GM21447 (cell line): Measurements from ENCODE around the gene SPECC1L.
"Not testable (repeated sequence)": the region's sequence is repeated elsewhere in the genome, so short reads cannot be mapped to it uniquely, and the experiment has no call there.

Experiments used
- ATAC-seq: cut with Tn5 transposase; IDR thresholded peaks from one replicate; pipeline ENCODE4 v1.9.1; 2021; ENCODE audit not compliant: unreplicated experiment

Gene SPECC1L, protein sequence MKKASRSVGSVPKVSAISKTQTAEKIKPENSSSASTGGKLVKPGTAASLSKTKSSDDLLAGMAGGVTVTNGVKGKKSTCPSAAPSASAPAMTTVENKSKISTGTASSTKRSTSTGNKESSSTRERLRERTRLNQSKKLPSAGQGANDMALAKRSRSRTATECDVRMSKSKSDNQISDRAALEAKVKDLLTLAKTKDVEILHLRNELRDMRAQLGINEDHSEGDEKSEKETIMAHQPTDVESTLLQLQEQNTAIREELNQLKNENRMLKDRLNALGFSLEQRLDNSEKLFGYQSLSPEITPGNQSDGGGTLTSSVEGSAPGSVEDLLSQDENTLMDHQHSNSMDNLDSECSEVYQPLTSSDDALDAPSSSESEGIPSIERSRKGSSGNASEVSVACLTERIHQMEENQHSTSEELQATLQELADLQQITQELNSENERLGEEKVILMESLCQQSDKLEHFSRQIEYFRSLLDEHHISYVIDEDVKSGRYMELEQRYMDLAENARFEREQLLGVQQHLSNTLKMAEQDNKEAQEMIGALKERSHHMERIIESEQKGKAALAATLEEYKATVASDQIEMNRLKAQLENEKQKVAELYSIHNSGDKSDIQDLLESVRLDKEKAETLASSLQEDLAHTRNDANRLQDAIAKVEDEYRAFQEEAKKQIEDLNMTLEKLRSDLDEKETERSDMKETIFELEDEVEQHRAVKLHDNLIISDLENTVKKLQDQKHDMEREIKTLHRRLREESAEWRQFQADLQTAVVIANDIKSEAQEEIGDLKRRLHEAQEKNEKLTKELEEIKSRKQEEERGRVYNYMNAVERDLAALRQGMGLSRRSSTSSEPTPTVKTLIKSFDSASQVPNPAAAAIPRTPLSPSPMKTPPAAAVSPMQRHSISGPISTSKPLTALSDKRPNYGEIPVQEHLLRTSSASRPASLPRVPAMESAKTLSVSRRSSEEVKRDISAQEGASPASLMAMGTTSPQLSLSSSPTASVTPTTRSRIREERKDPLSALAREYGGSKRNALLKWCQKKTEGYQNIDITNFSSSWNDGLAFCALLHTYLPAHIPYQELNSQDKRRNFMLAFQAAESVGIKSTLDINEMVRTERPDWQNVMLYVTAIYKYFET

DNA sequence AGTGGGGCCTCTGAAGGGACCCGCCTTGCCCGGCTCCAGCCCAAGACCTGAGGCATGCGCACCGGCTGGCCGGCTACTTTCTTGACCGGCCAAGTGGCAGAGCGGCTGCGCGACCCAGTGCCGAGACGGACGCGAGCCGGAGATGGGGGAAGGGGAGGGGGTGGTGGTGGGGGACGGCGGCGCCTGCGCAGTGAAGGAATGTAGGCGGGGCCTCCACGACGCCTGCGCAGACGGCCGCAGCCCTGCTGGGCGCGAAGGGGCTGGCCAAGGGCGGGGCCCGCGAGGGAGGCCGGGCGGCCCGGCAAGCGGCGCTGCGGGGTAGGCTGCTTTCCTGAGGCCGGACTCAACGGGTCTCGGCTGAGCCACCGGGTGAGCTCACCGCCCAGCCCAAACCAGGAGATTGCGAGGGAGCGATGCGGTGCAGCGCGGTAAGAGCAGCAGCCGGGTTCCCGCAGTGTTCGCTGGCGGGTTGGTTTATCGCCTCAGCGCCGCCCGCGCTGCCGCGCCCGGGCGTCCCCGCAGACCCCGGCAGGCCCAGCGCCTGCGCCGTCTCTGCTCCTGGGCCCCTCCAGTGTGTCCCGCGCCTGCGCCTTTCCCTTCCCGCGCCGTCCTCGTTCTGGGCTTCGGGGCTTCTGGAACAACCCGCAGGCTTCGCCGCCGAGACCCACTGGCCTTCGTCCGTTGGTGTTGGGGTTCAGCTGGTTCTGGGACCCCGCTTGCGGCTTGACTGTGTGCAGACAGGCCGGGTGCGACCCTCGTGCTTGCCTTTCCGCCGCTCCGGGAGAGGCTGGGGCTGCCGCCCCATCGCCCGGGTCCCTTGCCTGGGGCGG, at the start of gene SPECC1L:
Gene SPECC1L (plus strand): TSS at position 276 of the 830 bp plus-strand sequence. CDS start 31,401 bp downstream, outside the sequence.
- ATAC-seq: peak; percentile 73

DNA sequence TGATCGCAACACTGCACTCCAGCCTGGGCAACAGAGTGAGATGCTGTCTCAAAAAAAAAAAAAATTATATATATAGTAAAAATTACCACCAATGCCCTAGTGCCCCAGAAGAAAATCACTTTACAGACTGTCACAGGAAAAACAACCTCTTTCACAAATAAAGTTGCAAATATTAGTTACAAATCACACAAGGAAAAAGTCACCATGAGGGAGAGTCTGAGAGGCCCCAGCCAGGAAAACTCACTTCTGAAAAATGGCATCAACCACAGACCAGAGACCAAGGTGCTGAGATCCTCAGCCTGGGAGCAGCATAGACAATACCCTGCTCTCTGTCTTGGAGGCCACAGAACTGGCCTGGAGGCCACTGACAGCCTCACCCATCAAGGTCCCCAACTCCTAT, 46.2 kb upstream of the SPECC1L start:
- ATAC-seq: no peak

DNA sequence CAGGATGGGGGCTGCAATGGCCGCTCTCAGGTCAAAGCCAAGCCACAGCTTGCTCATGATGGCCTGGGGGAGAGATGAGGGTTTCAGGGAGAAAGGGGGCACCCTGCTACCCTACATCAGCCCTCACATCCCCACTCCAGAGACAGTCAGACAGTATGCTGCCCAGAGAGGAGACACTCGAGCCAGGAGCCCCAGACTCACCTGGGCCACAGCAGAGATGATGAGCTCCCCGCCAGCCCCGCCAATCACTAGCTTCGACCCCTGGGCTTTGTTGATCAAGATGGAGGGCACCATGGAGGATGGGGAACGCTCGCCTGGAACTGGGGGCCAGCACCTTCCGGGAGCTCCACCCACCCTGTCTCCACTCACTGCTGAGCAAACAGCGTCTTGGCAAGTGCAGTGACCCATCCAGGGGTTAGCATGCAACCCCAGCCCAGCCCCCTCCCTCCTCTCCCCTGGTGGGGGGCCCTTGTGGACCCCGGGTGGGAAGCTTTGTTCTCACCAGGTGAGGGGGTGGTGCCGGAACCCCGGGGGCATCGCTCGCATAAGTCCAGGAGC, 45.5 kb upstream of the SPECC1L start:
- no peak for ATAC-seq

DNA sequence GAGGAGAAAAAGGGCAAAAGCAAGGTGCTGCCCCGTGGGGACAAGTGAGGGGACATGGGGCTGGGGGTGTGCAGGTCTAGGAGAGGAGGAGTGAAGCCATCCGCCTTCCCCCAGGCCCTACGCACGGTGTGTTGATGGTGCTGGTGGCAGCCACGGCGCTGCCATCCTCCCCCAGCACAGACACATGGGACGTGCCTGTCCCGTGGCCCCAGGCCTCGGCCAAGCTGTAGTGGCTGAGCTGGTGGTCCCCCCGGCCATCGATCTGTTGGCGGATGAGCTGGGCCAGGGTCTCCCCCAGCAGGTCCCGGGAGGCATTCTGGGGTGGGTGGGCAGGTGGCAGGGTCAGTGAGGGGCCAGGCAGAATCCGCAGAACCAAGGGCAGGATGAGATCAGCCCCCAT, 44.7 kb upstream of the SPECC1L start:
- ATAC-seq: no peak

DNA sequence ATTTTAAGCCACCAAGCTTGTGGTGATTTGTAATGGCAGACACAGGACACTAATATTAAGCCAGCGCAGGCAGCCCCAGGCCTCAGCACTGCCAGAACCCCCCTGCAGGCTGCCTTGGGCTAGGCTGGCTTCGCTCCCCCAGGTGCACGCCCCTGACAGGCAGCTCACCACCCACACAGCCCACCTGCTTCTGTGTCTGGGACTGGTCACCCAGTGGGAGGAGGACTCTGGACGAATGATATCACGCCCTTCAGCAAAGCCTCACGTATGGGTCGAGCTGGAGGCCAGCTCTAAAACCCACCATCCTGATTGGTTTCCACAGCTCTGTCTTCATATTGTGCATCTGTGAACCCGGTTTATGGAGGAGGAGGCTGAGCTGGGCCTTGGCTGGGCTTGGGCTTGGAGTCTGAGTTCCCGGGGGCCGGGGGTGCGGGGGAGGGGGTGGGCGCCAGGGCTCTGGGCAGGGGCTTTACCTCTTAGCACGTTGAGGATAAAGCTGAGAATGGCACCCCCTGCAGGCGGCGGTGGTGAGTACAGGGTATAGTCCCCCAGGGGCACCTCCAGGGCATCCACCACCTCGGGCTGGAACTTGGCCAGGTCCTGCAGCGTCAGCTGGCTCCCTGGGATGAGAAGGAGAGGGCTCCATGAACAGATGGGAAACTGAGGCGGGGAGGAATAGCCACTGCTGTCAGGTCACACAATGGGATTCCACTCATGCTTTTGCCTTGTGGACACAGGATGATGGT, 39.5 kb upstream of the SPECC1L start:
- ATAC-seq: no peak

DNA sequence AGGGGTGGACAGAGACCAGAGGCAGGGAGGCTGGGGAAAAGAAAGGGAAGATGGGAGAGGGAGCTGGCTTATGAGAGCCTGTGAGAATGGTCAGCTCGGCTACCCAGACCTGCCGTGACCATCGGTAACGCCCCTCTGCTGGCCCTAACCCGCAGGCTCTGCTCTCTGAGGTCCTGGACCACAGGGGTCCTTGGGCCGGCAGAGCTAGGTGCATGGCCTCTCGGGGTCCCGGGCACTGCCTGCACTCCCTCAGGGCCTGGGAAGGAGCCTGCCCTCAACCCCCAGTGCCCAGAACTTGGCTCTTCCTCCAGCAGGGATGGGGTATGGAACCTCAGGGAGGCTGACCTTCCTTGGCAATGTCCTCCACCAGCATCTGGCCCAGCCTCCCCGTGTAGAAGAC, 38.9 kb upstream of the SPECC1L start:
- ATAC-seq: no peak

DNA sequence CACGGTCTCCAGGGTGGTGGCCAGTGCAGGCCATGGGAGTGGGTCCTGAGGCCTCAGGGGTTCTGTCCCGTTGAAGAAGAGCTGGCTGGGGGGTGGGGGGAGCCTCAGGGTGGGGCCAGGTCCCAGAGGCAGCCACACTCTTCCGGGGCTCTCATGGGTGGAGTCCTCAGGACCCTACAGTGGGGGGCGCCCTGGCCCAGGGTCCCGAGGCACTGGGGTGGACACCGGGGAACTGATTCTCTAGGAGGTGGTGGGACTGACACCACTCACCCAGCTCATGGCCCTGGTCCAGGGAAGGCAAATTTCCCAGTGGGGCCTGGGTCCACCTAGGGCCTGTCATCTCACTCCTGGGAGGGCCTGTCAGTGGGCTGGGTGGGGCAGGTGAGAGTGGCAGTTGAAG, 38.5 kb upstream of the SPECC1L start:
- no peak for ATAC-seq

DNA sequence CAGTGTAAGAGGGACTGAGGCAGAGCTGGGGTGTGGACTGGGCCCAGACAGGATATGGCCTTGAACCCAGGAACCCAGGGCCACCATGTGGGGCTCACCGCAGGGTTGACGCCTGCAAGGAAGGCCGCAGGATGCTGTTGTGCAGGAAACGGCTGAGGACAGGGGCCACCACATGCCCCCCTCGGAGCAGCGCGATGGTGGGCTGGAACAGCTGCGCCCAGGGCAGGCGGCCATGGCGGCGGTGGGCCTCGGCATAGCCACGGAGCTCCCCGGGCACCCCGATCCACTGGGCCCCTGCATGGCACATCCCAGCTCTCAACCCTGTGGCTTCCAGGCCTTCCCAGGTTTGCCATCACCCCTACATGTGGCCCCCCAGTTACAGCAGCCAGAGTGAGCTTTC, 37.9 kb upstream of the SPECC1L start:
- no peak for ATAC-seq

DNA sequence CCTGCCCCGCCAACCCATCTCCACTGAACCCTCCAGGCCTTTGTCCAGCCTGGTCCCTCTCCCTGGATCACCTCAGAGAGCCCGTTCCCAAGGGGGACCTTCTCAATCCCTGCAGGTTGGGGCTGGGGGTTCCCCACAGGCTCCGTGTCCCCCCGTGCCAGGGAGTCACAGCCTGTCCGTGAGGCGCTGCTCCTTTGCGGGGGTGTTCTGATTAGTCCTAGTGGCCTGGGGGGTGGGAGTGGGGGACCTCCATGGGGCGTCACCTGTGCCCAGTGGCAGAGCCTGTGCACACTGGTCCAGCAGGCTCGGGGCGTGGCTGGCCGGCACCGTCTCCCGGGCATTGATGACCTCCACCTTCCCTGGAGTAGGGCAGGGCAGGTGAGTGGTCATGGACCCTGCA, 37.4 kb upstream of the SPECC1L start:
- ATAC-seq: no peak

DNA sequence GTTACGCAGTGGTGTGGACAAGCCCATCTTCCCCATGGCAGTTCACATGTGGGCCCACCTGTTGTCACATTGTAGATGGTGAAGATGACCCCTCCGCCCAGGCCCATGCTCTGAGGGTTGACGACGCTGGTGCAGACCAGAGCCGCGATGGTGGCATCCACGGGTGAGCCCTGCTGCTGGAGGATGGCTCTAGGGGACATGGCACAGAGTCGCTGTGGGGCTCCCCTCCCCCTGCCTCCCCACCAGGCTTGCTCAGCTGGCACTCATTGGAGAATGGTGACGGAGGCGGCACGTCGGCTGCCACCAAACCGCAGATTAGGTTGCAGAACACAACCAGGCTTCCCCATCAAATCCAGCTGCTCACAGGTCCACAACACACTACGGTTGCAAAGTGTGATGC, 36.8 kb upstream of the SPECC1L start:
- ATAC-seq: no peak

DNA sequence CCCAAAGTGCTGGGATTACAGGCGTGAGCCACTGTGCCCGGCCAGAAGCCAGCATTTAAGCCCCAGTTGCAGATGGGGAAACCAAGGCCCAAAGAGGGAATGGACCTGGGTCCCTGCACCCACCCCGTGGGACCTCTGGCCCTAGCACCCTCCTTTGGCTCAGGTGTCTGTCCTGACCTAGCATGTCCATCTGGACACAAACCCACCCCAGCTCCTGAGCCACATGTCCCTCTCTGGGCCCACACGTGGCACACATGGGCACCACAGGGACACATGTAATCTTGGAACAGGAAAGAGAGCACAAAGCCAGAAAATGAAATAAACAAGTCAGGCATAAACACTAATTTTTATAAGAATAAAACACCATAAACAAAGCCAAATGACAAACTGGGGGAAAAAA, 35.3 kb upstream of the SPECC1L start:
- ATAC-seq: no peak

DNA sequence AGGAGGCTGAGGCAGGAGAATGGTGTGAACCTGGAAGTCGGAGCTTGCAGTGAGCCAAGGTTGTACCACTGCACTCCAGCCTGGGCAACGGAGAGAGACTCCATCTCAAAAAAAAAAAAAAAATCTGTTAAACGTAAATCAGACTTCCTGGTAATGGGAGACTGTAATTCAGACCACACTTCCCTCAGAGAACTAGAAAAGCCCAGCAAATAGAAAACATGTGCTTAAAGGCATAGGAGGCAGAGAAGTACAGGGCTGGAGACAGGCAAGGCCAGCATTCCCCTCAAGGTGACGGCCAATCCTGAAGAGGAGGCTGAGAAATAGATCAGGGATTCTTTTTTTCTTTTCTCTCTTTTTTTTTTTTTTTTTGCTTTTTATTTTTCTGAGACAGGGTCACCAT, 34.0 kb upstream of the SPECC1L start:
- no peak for ATAC-seq

DNA sequence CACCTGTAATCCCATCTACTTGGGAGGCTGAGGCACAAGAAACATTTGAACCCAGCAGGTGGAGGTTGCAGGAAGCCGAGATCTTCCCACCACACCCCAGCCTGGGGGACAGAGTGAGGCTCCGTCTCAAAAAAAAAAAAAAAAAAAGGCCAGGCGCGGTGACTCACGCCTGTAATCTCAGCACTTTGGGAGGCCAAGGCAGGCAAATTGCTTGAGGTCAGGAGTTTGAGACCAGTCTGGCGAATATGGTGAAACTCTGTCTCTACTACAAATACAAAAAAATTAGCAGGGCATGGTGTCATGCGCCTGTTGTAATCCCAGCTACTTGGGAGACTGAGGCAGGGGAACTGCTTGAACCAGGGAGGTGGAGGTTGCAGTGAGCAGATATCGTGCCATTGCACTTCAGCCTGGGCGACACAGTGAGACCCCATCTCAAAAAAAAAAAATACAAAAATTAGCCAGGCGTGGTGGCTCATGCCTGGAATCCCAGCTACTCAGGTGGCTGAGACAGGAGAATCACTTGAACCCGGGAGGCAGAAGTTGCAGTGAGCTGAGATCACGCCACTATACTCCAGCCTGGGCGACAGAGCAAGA, 32.4 kb upstream of the SPECC1L start:
- not testable (repeated sequence) for ATAC-seq

DNA sequence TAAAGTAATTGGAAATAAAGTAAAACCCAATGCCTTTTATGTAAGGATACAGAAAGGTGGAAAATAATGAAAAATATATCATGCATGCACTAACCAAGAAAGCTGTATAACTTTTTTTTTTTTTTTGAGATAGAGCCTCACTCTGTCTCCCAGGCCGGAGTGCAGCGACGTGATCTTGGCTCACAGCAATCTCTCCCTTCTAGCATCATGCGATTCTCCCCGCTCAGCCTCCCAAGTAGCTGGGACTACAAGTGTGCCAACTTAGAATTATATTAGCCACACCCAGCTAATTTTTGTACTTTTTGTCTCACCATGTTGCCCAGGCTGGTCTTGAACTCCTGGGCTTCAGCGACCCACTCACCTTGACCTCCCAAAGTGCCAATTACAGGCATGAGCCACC, 30.2 kb upstream of the SPECC1L start:
- ATAC-seq: no peak

DNA sequence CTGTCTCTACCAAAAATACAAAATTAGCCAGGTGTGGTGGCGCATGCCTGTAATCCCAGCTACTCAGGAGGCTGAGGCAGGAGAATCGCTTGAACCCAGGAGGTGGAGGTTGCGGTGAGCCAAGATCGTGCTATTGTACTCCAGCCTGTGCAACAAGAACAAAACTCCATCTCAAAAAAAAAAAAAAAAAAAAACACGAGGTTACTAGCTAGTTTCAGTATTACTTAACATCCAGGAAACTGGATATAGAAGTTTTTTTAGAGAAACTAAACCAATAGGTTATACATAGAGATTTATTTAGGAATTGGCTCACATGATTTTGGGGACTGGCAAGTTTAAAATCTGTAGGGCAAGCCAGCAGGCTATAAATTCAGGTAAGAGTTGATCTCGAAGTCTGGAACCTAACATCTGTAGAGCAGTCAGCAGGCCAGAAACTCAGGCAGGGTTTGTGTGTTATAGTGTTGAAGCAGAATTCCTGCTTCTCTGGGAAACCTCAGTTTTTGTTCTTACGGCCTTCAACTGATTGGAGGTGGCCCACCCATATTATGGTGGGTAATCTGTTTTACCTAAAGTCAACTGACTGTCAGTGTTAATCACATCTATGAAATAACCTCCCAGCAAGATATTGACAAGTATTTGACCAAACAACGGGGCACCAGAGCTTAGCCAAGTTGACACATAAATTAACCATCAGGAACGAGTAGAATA, 29.5 kb upstream of the SPECC1L start:
- ATAC-seq: not testable (repeated sequence)

DNA sequence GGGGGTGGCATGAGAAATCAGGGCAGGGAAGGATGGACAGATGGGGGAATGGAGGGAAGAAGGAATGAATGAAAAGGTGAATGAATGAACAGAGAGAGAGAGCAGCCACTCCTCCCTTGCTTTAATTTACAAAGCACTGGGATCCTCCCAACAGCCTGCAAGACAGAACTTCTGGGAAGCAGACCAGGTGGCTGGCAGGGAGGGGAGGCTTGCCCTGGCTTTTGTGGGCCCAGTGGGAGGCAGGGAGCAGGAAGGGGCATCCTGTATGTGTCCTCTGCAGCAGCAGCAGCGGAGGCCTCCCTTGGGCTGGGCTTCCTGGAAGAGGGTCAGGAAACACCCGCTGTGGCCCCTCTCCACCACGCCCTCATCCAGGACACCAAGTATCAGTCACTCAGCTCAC, 27.2 kb upstream of the SPECC1L start:
- ATAC-seq: not testable (repeated sequence)

DNA sequence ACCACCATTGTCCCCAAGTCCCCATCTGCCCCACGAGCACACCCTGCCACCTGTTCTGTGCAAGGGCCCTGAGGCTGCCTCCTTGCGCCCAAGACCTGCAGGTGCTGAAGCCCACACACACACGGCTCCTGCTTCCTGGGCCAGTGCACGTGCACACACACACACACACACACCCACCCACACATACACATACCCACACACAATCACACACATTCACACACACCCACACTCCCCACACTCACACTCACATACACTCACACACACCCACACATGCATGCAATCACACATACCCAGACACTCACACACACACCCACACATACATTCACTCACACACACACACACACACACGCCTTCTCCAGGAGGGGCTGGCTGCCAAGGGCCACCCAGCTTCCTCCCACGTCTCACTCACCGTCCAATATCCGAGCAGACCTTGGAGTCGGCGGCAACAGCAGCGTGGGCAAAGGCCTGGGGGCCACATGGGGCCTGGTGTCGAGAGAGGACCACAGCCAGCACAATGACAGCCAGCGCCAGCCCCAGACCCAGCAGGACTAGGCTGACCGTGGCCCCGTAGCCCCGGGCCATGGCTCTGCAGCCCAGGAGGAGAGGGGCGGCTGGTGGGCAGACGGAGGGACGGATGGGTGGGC, 26.4 kb upstream of the SPECC1L start:
- no peak for ATAC-seq

DNA sequence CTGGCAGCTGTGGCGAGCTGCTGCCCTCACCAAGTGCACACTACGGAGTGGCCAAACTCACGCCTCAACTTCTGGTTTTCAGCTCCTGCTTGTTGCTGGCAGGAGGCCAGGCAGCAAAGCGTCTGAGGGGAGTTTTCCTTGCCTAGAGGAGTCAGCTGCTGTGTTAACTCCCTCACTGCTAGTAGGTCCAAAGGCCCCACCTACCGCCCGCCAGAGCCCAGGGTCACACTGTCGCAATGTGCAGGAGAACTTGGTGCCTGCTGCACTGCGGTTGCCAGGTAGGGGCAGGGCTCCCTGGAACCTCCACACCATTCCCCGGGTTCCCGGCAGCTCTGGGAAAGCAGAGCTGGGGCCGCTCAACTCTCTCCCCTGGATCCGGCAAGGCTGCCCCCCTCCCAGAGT, 25.6 kb upstream of the SPECC1L start, which contains the start of gene GGT5:
Gene GGT5 (minus strand): TSS at position 53 of the 402 bp plus-strand sequence. CDS start 357 bp downstream, outside the sequence.
- not testable (repeated sequence) for ATAC-seq
